ENCODE data around the gene RAB3B.
A peak's percentile ranks its signal among the peaks of the same experiment; 100 is the strongest.
"Not testable (repeated sequence)": the region's sequence is repeated elsewhere in the genome, so short reads cannot be mapped to it uniquely, and the experiment has no call there.

Gene RAB3B

DNA sequence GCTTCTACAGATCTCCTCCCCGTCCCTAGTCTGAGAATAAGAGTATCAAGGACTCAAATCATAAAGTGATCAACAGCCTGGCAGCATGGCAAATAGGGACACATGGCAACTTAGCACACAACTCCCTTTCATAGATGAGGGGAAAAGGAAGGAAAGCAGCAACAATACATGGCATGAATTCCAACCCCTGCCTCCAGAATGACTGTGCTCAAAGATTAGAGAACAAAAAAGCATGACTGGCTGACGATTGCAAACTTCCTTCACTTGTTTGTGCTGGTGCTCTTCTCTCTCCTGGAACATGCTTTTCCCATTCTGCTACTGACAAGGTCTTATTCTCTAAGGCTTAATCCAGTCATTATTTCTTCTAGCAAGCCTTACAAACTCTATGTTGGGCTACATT is 31.6 kb upstream of the RAB3B start:
- H3K4me1 ChIP-seq (ENCODE audit: control insufficient read depth, insufficient read depth, low read length, poor library complexity, severe bottlenecking): no peaks in the 10 kb centered on the region
- no peak overlapping the region for H3K4me3 ChIP-seq (ENCODE audit: extremely low read depth, insufficient read depth, low read length, poor library complexity, severe bottlenecking)
- peaks cover 66% of the 10 kb centered on the region for H3K36me3 ChIP-seq (ENCODE audit: control insufficient read depth, insufficient read depth, low read length)
- H3K9me3 ChIP-seq (ENCODE audit: control insufficient read depth, low read length): no peaks in the 10 kb centered on the region
- WGBS, 2 experiments (ENCODE audit: insufficient coverage in 2 of 2): 86 to 87% methylated on average over 1 to 2 of the region's 2 CpGs
- peak overlapping the region; percentile 16 for H3K27ac ChIP-seq (ENCODE audit: low read depth, low read length, severe bottlenecking)

DNA sequence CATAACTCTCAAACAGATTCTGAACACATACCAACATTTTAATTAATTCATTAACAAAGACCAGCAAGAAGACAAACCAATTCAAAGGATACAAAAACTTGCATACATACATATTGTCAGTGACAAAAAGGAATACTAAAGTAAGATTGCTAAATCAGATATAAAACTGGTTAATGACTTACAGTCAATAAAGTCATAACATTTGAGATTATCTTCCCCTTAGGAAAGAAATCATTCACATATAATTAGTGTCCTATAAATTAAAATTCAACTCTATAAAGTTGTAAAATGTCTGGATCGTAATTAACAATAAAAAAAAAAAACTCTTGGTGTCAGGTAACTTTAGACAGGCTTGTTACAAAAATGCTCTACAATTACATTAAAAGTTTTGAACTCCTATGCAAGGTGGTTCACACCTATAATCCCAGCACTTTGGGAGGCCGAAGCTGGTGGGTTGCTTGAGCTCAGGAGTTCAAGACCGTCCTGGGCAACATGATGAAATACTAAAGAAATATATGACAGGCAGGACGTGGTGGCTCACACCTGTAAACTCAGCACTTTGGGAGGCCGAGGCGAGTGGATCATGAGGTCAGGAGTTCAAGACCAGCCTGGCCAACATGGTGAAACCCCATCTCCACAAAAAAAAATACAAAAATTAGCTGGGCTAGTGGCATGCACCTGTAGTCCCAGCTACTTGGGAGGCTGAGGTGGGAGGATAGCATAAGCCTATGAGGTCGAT is 17.7 kb upstream of the RAB3B start:
- Histone ChIP-seq H3K27ac (ENCODE audit: low read depth, low read length, severe bottlenecking) (no peak overlapping the region), H3K36me3 (ENCODE audit: control insufficient read depth, insufficient read depth, low read length) (no peaks in the 10 kb centered on the region), H3K4me3 (ENCODE audit: extremely low read depth, insufficient read depth, low read length, poor library complexity, severe bottlenecking) (no peak overlapping the region), H3K4me1 (ENCODE audit: control insufficient read depth, insufficient read depth, low read length, poor library complexity, severe bottlenecking) (peaks cover 18% of the 10 kb centered on the region), H3K9me3 (ENCODE audit: control insufficient read depth, low read length) (no peaks in the 10 kb centered on the region)
- 87% methylated on average over 4 of the region's 7 CpGs; no CpG with 5 or more reads in 1 of the 2 experiments for WGBS, 2 experiments (ENCODE audit: insufficient coverage in 2 of 2)

DNA sequence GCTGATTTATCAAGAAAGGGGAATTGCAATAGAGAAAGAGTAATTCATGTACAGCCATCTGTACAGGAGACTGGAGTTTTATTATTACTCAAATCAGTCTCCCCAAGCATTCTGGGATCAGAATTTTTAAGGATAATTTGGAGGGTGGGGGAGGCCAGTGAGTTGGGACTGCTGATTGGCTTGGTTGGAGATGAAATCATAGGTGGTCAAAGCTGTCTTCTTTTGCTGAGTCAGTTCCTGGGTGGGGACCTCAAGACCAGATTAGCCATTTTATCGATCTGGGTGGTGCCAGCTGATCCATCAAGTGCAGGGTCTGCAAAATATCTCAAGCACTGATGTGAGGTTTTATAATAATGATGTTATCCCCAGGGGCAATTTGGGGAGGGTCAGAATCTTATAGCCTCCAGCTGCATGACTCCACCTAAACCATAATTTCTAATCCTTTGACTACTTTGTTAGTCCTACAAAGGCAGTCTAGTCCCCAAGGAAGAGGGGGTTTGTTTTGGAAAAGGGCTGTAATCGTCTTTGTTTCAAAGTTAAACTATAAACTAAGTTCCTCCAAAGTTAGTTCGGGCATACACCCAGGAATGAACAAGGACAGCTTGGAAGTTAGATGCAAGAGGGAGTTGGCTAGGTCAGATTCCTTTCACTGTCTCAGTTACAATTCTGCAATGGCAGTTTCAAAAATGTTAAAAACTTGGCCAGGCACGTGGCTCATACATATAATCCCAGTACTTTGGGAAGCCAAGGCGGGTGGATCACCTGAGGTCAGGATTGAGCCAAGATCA is 16.9 kb upstream of the RAB3B start:
- no peak overlapping the region for H3K4me3 ChIP-seq (ENCODE audit: extremely low read depth, insufficient read depth, low read length, poor library complexity, severe bottlenecking)
- H3K36me3 ChIP-seq (ENCODE audit: control insufficient read depth, insufficient read depth, low read length): no peaks in the 10 kb centered on the region
- no peak overlapping the region for H3K27ac ChIP-seq (ENCODE audit: low read depth, low read length, severe bottlenecking)
- peaks cover 18% of the 10 kb centered on the region for H3K4me1 ChIP-seq (ENCODE audit: control insufficient read depth, insufficient read depth, low read length, poor library complexity, severe bottlenecking)
- 83 to 90% methylated on average over 4 to 5 of the region's 5 CpGs for WGBS, 2 experiments (ENCODE audit: insufficient coverage in 2 of 2)
- no peaks in the 10 kb centered on the region for H3K9me3 ChIP-seq (ENCODE audit: control insufficient read depth, low read length)

- Histone ChIP-seq H3K27ac (ENCODE audit: low read depth, low read length, severe bottlenecking) (peak overlapping the region; percentile 89), H3K4me1 (ENCODE audit: control insufficient read depth, insufficient read depth, low read length, poor library complexity, severe bottlenecking) (peaks cover 18% of the 10 kb centered on the region)
- not testable (repeated sequence) for H3K9me3 ChIP-seq (ENCODE audit: control insufficient read depth, low read length); H3K4me3 ChIP-seq (ENCODE audit: extremely low read depth, insufficient read depth, low read length, poor library complexity, severe bottlenecking); H3K36me3 ChIP-seq (ENCODE audit: control insufficient read depth, insufficient read depth, low read length)
- WGBS, 2 experiments (ENCODE audit: insufficient coverage in 2 of 2): no CpG with 5 or more reads among the region's 5 CpGs
These were observed 15.6 kb upstream of the RAB3B start for GRCh38 chr1:52006081-52006553.

DNA sequence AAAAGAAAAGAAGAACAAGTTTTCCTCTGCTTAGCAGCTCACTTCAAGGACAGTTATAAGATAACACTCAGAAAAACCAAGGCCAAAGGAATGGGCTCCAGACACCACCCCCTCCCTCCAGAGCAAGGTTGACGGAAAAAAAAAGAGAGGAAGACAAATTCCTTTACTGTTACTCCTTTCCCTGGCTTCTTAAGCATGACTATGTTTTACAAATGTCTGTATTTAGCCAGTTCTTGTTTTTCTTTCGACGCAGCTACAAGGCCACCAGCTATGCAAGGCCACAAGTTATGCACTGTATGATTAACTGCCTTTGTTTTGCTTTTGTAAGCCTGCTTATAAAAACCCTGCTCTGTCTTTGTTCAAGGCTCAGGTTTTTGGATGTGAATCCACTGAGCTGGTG is 15.0 kb upstream of the RAB3B start:
- H3K9me3 ChIP-seq (ENCODE audit: control insufficient read depth, low read length); H3K4me3 ChIP-seq (ENCODE audit: extremely low read depth, insufficient read depth, low read length, poor library complexity, severe bottlenecking); H3K36me3 ChIP-seq (ENCODE audit: control insufficient read depth, insufficient read depth, low read length): not testable (repeated sequence)
- peaks cover 18% of the 10 kb centered on the region for H3K4me1 ChIP-seq (ENCODE audit: control insufficient read depth, insufficient read depth, low read length, poor library complexity, severe bottlenecking)
- peak overlapping the region; percentile 89 for H3K27ac ChIP-seq (ENCODE audit: low read depth, low read length, severe bottlenecking)
- 15% methylated on average over 2 of the region's 3 CpGs; no CpG with 5 or more reads in 1 of the 2 experiments for WGBS, 2 experiments (ENCODE audit: insufficient coverage in 2 of 2)

DNA sequence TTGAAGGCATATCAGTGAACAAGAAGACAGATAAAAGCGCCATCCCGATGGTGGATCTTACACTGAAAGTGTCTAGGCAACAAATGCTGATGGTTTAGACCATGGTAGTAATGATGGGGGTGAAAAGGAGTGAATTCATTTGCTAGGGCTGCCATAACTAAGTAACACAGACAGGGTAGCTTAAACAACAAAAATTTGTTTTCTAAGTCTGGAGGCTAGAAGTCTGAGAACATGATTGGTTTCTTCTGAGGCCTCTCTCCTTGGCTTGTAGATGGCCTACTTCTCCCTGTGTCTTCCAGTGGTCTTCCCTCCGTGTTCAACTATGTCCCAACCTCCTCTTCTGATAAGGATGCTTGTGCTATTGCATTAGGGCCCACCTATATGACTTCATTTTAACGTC is 13.4 kb upstream of the RAB3B start:
- H3K9me3 ChIP-seq (ENCODE audit: control insufficient read depth, low read length): no peaks in the 10 kb centered on the region
- no peak overlapping the region for H3K27ac ChIP-seq (ENCODE audit: low read depth, low read length, severe bottlenecking)
- no peaks in the 10 kb centered on the region for H3K36me3 ChIP-seq (ENCODE audit: control insufficient read depth, insufficient read depth, low read length)
- 54 to 60% methylated on average over 3 of the region's 4 CpGs for WGBS, 2 experiments (ENCODE audit: insufficient coverage in 2 of 2)
- H3K4me3 ChIP-seq (ENCODE audit: extremely low read depth, insufficient read depth, low read length, poor library complexity, severe bottlenecking): no peak overlapping the region
- peaks cover 18% of the 10 kb centered on the region for H3K4me1 ChIP-seq (ENCODE audit: control insufficient read depth, insufficient read depth, low read length, poor library complexity, severe bottlenecking)

- no peak overlapping the region for H3K4me3 ChIP-seq (ENCODE audit: extremely low read depth, insufficient read depth, low read length, poor library complexity, severe bottlenecking)
- no peak overlapping the region for H3K27ac ChIP-seq (ENCODE audit: low read depth, low read length, severe bottlenecking)
- H3K36me3 ChIP-seq (ENCODE audit: control insufficient read depth, insufficient read depth, low read length): no peaks in the 10 kb centered on the region
- H3K9me3 ChIP-seq (ENCODE audit: control insufficient read depth, low read length): no peaks in the 10 kb centered on the region
- WGBS, 2 experiments (ENCODE audit: insufficient coverage in 2 of 2): 34 to 58% methylated on average over 4 to 7 of the region's 9 CpGs
- peaks cover 15% of the 10 kb centered on the region for H3K4me1 ChIP-seq (ENCODE audit: control insufficient read depth, insufficient read depth, low read length, poor library complexity, severe bottlenecking)
These were observed 11.8 kb upstream of the RAB3B start for GRCh38 chr1:52002038-52002917.

DNA sequence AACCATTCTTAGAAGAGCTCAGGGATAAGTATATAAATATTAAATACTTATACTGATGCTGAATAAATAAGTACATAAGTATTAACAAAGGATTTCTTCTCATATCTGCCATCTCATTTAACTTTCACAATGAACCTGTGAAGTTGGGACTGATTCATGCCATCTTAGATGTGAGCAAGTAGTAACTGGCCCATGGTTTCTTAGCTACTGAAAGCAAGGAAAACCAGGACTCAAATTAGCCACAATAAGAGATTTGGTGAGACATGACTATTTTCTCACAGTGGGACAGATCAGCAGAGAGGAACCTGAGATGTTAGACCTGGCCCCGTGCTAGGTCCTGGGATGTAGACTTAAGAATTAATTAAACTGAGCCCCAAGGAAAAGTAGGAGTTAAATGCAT is 8.2 kb upstream of the RAB3B start:
- Histone ChIP-seq H3K4me3 (ENCODE audit: extremely low read depth, insufficient read depth, low read length, poor library complexity, severe bottlenecking) (no peak overlapping the region), H3K27ac (ENCODE audit: low read depth, low read length, severe bottlenecking) (no peak overlapping the region), H3K4me1 (ENCODE audit: control insufficient read depth, insufficient read depth, low read length, poor library complexity, severe bottlenecking) (peaks cover 3% of the 10 kb centered on the region), H3K9me3 (ENCODE audit: control insufficient read depth, low read length) (no peaks in the 10 kb centered on the region), H3K36me3 (ENCODE audit: control insufficient read depth, insufficient read depth, low read length) (no peaks in the 10 kb centered on the region)
- 88 to 100% methylated on average over 1 of the region's 1 CpG for WGBS, 2 experiments (ENCODE audit: insufficient coverage in 2 of 2)

DNA sequence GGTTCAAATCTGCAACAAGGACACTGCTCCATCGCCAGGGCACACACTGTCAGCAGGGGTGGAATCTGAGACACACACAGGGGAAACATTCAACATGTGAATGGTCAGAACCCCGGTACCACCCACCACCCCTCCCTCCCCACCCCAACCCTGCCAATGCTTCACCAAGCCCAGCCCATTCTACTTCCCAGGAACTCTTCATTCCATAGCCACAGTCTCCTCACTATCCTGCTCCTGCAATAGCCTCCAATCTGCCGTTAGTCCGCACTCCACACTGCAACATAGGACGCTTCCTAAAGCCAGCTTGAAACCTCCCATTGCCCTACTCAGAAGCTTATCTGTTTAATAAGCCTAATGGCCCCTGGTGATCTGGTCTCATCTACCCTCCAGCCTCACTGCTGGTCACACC is 7.5 kb upstream of the RAB3B start:
- Histone ChIP-seq H3K36me3 (ENCODE audit: control insufficient read depth, insufficient read depth, low read length) (no peaks in the 10 kb centered on the region), H3K9me3 (ENCODE audit: control insufficient read depth, low read length) (no peaks in the 10 kb centered on the region), H3K4me1 (ENCODE audit: control insufficient read depth, insufficient read depth, low read length, poor library complexity, severe bottlenecking) (peaks cover 3% of the 10 kb centered on the region), H3K27ac (ENCODE audit: low read depth, low read length, severe bottlenecking) (no peak overlapping the region), H3K4me3 (ENCODE audit: extremely low read depth, insufficient read depth, low read length, poor library complexity, severe bottlenecking) (no peak overlapping the region)
- 30 to 34% methylated on average over 5 of the region's 5 CpGs for WGBS, 2 experiments (ENCODE audit: insufficient coverage in 2 of 2)
